ENCODE measurements around the gene COPS9. TPM values are rescaled to one million over a fixed set of nuclear protein-coding genes. Genes with fewer than 3 reads are reported as not detected.
A peak's percentile ranks its signal among the peaks of the same experiment; 100 is the strongest.

COPS9 gene
- total RNA-seq, 2 donors from 2014 or later: 151 to 161 TPM

DNA sequence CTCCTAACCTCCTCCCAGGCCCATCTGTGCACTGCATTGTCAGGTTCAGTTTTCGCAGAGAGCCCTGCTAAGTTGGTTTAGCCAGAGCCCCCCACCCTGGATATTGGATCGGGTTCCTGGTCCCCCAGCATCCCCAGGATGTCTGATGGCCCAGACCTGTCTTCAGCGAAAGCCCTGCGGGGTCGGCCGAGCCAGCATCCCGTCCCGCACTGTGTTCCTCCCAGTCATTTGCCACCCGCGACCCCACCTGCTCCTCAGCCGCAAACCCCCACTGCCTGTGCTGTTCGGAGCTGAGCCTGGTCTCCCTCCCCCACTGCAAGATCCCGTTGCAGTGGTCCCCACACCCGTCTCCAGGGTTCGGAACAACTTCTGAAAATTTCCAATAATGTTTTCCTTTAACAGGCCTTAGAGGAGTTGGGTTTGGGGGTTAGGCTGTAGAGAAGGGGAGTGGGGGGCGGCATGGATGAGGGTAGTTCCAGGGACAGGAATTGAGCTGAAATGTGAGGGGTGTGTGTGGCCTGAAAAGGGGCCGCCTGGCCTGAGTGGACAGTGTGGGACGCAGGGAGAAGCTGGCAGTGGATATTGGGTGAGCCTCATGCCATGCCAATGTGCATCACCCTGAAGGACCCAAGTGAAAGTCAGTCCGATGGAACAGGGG, 1.6 kb upstream of the COPS9 start:
- H3K36me3 Mint-ChIP-seq (ENCODE audit: low read depth): peaks cover 12% of the 10 kb centered on the region
- Histone ChIP-seq H3K4me1 (ENCODE audit: control insufficient read depth, insufficient read depth, low read length) (no peaks in the 10 kb centered on the region), H3K4me3 (ENCODE audit: low read length) (no peak overlapping the region), H3K27me3 (ENCODE audit: control insufficient read depth, insufficient read depth, low read length, poor library complexity, severe bottlenecking) (no peaks in the 10 kb centered on the region), H3K27ac (ENCODE audit: low read depth, low read length) (no peak overlapping the region), H3K36me3 (ENCODE audit: control insufficient read depth, insufficient read depth, low read length) (peaks cover 12% of the 10 kb centered on the region), H3K9me3 (ENCODE audit: control insufficient read depth, low read length) (no peaks in the 10 kb centered on the region), H3K9ac (ENCODE audit: extremely low read depth, low read length, poor library complexity, severe bottlenecking) (no peak overlapping the region)
- H3K27me3 Mint-ChIP-seq (ENCODE audit: insufficient read depth): peaks cover 16% of the 10 kb centered on the region
- H3K9me3 Mint-ChIP-seq: no peaks in the 10 kb centered on the region
- TF ChIP-seq, protein P1, sequence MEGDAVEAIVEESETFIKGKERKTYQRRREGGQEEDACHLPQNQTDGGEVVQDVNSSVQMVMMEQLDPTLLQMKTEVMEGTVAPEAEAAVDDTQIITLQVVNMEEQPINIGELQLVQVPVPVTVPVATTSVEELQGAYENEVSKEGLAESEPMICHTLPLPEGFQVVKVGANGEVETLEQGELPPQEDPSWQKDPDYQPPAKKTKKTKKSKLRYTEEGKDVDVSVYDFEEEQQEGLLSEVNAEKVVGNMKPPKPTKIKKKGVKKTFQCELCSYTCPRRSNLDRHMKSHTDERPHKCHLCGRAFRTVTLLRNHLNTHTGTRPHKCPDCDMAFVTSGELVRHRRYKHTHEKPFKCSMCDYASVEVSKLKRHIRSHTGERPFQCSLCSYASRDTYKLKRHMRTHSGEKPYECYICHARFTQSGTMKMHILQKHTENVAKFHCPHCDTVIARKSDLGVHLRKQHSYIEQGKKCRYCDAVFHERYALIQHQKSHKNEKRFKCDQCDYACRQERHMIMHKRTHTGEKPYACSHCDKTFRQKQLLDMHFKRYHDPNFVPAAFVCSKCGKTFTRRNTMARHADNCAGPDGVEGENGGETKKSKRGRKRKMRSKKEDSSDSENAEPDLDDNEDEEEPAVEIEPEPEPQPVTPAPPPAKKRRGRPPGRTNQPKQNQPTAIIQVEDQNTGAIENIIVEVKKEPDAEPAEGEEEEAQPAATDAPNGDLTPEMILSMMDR (conservative IDR thresholded peaks at IDR 0.05): no peak
- DNase-seq: peak; percentile 44
- peak overlapping the region; percentile 95 for H3K4me3 Mint-ChIP-seq
- H3K27ac Mint-ChIP-seq: no peak overlapping the region
- peaks cover 25% of the 10 kb centered on the region for H3K4me1 Mint-ChIP-seq
- WGBS, 2 experiments (ENCODE audit: insufficient coverage in 1 of 2, insufficient read length in 1 of 2): 96 to 98% methylated on average over 13 to 19 of the region's 19 CpGs

DNA sequence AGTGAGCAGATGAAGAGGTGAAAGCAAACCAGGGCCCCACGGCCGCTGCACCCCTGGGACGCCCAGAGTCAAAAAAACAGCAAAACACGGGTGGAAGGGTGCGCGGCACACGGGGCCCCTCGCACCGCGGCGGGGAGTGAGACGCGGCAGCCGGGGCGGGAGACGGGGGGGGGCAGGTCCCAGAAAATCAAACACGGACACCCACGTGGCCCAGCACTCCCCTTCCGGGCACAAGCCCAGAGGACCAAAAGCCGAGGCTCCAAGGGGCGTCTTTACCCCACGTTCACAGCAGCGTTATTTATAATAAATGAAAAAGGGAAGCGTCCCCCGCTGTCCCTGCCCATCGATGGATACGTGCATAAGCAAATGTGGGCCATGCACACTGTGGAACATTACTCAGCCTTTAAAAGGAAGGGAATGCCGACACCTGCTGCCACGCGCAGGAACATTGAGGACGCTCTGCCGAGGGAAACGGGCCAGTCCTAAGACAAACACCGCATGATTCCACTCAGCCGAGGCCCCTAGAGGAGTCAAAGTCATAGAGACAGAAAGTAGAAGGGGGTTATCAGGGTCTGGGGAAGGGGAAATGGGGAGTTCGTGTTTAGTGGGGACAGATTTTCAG, 677 bp upstream of the COPS9 start:
- Mint-ChIP-seq H3K4me1 (peaks cover 25% of the 10 kb centered on the region), H3K36me3 (ENCODE audit: low read depth) (peaks cover 22% of the 10 kb centered on the region), H3K27me3 (ENCODE audit: insufficient read depth) (peaks cover 14% of the 10 kb centered on the region), H3K9me3 (no peaks in the 10 kb centered on the region), H3K4me3 (peak overlapping the region; percentile 95), H3K27ac (peak overlapping the region; percentile 67)
- DNase-seq: peak; percentile 37
- WGBS, 2 experiments (ENCODE audit: insufficient coverage in 1 of 2, insufficient read length in 1 of 2): 61 to 81% methylated on average over 21 to 36 of the region's 36 CpGs
- Histone ChIP-seq H3K27me3 (ENCODE audit: control insufficient read depth, insufficient read depth, low read length, poor library complexity, severe bottlenecking) (no peaks in the 10 kb centered on the region), H3K9me3 (ENCODE audit: control insufficient read depth, low read length) (no peaks in the 10 kb centered on the region), H3K4me1 (ENCODE audit: control insufficient read depth, insufficient read depth, low read length) (no peaks in the 10 kb centered on the region), H3K27ac (ENCODE audit: low read depth, low read length) (no peak overlapping the region), H3K36me3 (ENCODE audit: control insufficient read depth, insufficient read depth, low read length) (peaks cover 21% of the 10 kb centered on the region), H3K4me3 (ENCODE audit: low read length) (peak overlapping the region; percentile 94), H3K9ac (ENCODE audit: extremely low read depth, low read length, poor library complexity, severe bottlenecking) (peak overlapping the region; percentile 49)
- TF ChIP-seq, protein P1 (conservative IDR thresholded peaks at IDR 0.05): no peak

- Histone ChIP-seq H3K4me3 (ENCODE audit: low read length) (peak overlapping the region; percentile 94), H3K27ac (ENCODE audit: low read depth, low read length) (no peak overlapping the region), H3K9ac (ENCODE audit: extremely low read depth, low read length, poor library complexity, severe bottlenecking) (peak overlapping the region; percentile 64), H3K9me3 (ENCODE audit: control insufficient read depth, low read length) (no peaks in the 10 kb centered on the region), H3K27me3 (ENCODE audit: control insufficient read depth, insufficient read depth, low read length, poor library complexity, severe bottlenecking) (no peaks in the 10 kb centered on the region), H3K36me3 (ENCODE audit: control insufficient read depth, insufficient read depth, low read length) (peaks cover 33% of the 10 kb centered on the region), H3K4me1 (ENCODE audit: control insufficient read depth, insufficient read depth, low read length) (no peaks in the 10 kb centered on the region)
- no peak for DNase-seq
- Mint-ChIP-seq H3K27ac (peak overlapping the region; percentile 93), H3K4me1 (peaks cover 25% of the 10 kb centered on the region), H3K27me3 (ENCODE audit: insufficient read depth) (peaks cover 12% of the 10 kb centered on the region), H3K9me3 (no peaks in the 10 kb centered on the region), H3K4me3 (peak overlapping the region; percentile 95), H3K36me3 (ENCODE audit: low read depth) (peaks cover 33% of the 10 kb centered on the region)
- 2 to 8% methylated on average over 6 to 17 of the region's 17 CpGs for WGBS, 2 experiments (ENCODE audit: insufficient coverage in 1 of 2, insufficient read length in 1 of 2)
- TF ChIP-seq, protein P1 (conservative IDR thresholded peaks at IDR 0.05): no peak
These were observed 446 bp downstream of the COPS9 start for GRCh38 chr2:240135706-240136012.
